Measurements from ENCODE around the gene SLC66A1. TPM values are rescaled to one million over a fixed set of nuclear protein-coding genes. Genes with fewer than 3 reads are reported as not detected.

The SLC66A1 gene
- total RNA-seq, 2 donors from 2014 or later = 13.7 to 16.1 TPM

- DNase-seq (no peak), ATAC-seq (no peak)
- intact Hi-C loops (cut with DNase I, micrococcal nuclease) = no loop called here
These were observed 40.7 kb downstream of the SLC66A1 start for GRCh38 chr1:19352839-19353238.

GRCh38 chr1:19353596-19353995 is 41.5 kb downstream of the SLC66A1 start:
- peak; percentile 74 for ATAC-seq

GRCh38 chr1:19354531-19354981 is 42.4 kb downstream of the SLC66A1 start:
- intact Hi-C loops (cut with DNase I, micrococcal nuclease) = no loop called here
- DNase-seq = no peak
- ATAC-seq = no peak

More at GRCh38 chr1:19353596-19353995, 41.5 kb downstream of the SLC66A1 start:
- intact Hi-C loops (cut with DNase I, micrococcal nuclease) = no loop called here
- no peak for DNase-seq

- ATAC-seq (no peak), DNase-seq (no peak)
- intact Hi-C loops (cut with DNase I, micrococcal nuclease) = no loop called here
These were observed 44.1 kb downstream of the SLC66A1 start for GRCh38 chr1:19356266-19356665.

GRCh38 chr1:19357299-19357986 is 45.3 kb downstream of the SLC66A1 start:
- ATAC-seq (no peak), DNase-seq (no peak)
- intact Hi-C loops (cut with DNase I, micrococcal nuclease) = no loop called here

GRCh38 chr1:19358710-19359109 is 46.6 kb downstream of the SLC66A1 start:
- intact Hi-C loops (cut with DNase I, micrococcal nuclease) = no loop called here
- DNase-seq = no peak
- ATAC-seq = no peak

GRCh38 chr1:19359357-19359756 is 47.2 kb downstream of the SLC66A1 start:
- DNase-seq = no peak
- intact Hi-C loops (cut with DNase I, micrococcal nuclease) = no loop called here
- ATAC-seq = no peak

GRCh38 chr1:19360016-19360415 is 47.9 kb downstream of the SLC66A1 start:
- no peak for DNase-seq
- ATAC-seq = no peak
- intact Hi-C loops (cut with DNase I, micrococcal nuclease) = no loop called here

- DNase-seq (no peak), ATAC-seq (no peak)
- intact Hi-C loops (cut with DNase I, micrococcal nuclease) = no loop called here
These were observed 48.3 kb downstream of the SLC66A1 start for GRCh38 chr1:19360432-19360831.

- intact Hi-C loops (cut with DNase I, micrococcal nuclease) = no loop called here
- ATAC-seq (no peak), DNase-seq (no peak)
These were observed 48.9 kb downstream of the SLC66A1 start for GRCh38 chr1:19360843-19361610.

- no peak for ATAC-seq
These were observed 49.6 kb downstream of the SLC66A1 start for GRCh38 chr1:19361611-19362147.

GRCh38 chr1:19363536-19364152 is 51.5 kb downstream of the SLC66A1 start:
- ATAC-seq = no peak
- intact Hi-C loops (cut with DNase I, micrococcal nuclease) = no loop called here
- no peak for DNase-seq

More at GRCh38 chr1:19361611-19362147, 49.6 kb downstream of the SLC66A1 start:
- no peak for DNase-seq
- intact Hi-C loops (cut with DNase I, micrococcal nuclease) = no loop called here

GRCh38 chr1:19365721-19366120 is 53.6 kb downstream of the SLC66A1 start:
- intact Hi-C loops (cut with DNase I, micrococcal nuclease) = no loop called here
- ATAC-seq (no peak), DNase-seq (no peak)

- ATAC-seq (peak; percentile 38), DNase-seq (no peak)
- intact Hi-C loops (cut with DNase I, micrococcal nuclease) = no loop called here
These were observed 54.7 kb downstream of the SLC66A1 start for GRCh38 chr1:19366599-19367536.

GRCh38 chr1:19367584-19368041 is 55.5 kb downstream of the SLC66A1 start:
- ATAC-seq = peak; percentile 44
- intact Hi-C loops (cut with DNase I, micrococcal nuclease) = no loop called here
- no peak for DNase-seq

- DNase-seq (no peak), ATAC-seq (no peak)
- intact Hi-C loops (cut with DNase I, micrococcal nuclease) = no loop called here
These were observed 55.9 kb downstream of the SLC66A1 start for GRCh38 chr1:19368050-19368449.

- no peak for DNase-seq
- no peak for ATAC-seq
- intact Hi-C loops (cut with DNase I, micrococcal nuclease) = no loop called here
These were observed 56.8 kb downstream of the SLC66A1 start for GRCh38 chr1:19368964-19369363.

GRCh38 chr1:19369396-19370090 is 57.4 kb downstream of the SLC66A1 start:
- DNase-seq = no peak
- intact Hi-C loops (cut with DNase I, micrococcal nuclease) = no loop called here
- ATAC-seq = no peak

Measured in left colon (tissue), 2 donors.